Mammary microvascular endothelial cell (primary cell): ENCODE measurements around the gene HAT1. TPM values are rescaled to one million over a fixed set of nuclear protein-coding genes. Genes with fewer than 3 reads are reported as not detected.

Experiments
- total RNA-seq: library from RNA; depleted of rRNA; stranded (reverse); fragments of >200 nt; gene quantifications from 2 replicates; pipeline ENCODE4 v1.2.3, GENCODE V29; 2015

HAT1 gene
- total RNA-seq, result 48.6 and 50.1 TPM in 2 replicates

GRCh38 chr2:171922230-171923022 is at the start of gene HAT1:
Gene HAT1 (plus strand): TSS chr2:171922461. CDS start chr2:171922501, 40 bp downstream.

GRCh38 chr2:171893824-171894611 is 28.2 kb upstream of the HAT1 start, which contains the start of gene SLC25A12:
Gene SLC25A12 (minus strand): TSS chr2:171894244. CDS start chr2:171894214, 30 bp downstream.

GRCh38 chr2:171999604-172000469 is 77.6 kb downstream of the HAT1 start, which contains the start of gene METAP1D:
Gene METAP1D (plus strand): TSS chr2:171999953. CDS start chr2:171999970, 17 bp downstream.

Other genes starting within 250 kb of the HAT1 start
- gene DYNC1I2, start 235.0 kb upstream of the HAT1 start, total RNA-seq, result 143 and 146 TPM in 2 replicates
- 16.3 and 17.1 TPM in 2 replicates for gene SLC25A12, start 28.2 kb upstream of the HAT1 start, total RNA-seq
- 3.5 and 4.8 TPM in 2 replicates for gene METAP1D, start 77.5 kb downstream of the HAT1 start, total RNA-seq
- gene DLX1, start 163.0 kb downstream of the HAT1 start, total RNA-seq, result not detected in 2 replicates
- gene DLX2, start 180.4 kb downstream of the HAT1 start, total RNA-seq, result not detected in 2 replicates